Lung (tissue), 12 donors: ENCODE measurements around the gene GGN. TPM values are rescaled to one million over a fixed set of nuclear protein-coding genes. Genes with fewer than 3 reads are reported as not detected.
"Not testable (repeated sequence)": the region's sequence is repeated elsewhere in the genome, so short reads cannot be mapped to it uniquely, and the experiment has no call there.

Experiments used
- ATAC-seq: fragments of 200-7000 bp; cut with Tn5 transposase; one replicate; pipeline ENCODE4 v1.9.1; 2020; ENCODE audit warnings: moderate number of reproducible peaks; ENCODE audit not compliant: insufficient read depth, low FRiP score
- DNase-seq, 3 donors: peaks; one replicate each; pipeline ENCODE4 v3.0.0-alpha.2; 2013 to 2017
- H3K27ac ChIP-seq, 2 donors: one replicate each; pipeline ENCODE4 v1.5.1; 2013; ENCODE audit warnings: mild to moderate bottlenecking in 2 of 2, moderate library complexity in 2 of 2, control low read depth in 1 of 2, inconsistent platforms in 1 of 2, low read depth in 1 of 2, low read length in 1 of 2
- H3K27me3 ChIP-seq, 3 donors: one replicate each; pipeline ENCODE4 v1.5.1; 2013; ENCODE audit warnings: low read length in 2 of 3; ENCODE audit not compliant: control insufficient read depth in 3 of 3, insufficient read depth in 3 of 3
- H3K36me3 ChIP-seq, 4 donors: one replicate each; pipeline ENCODE4 v1.5.1; 2013; ENCODE audit warnings: low read length in 4 of 4, mild to moderate bottlenecking in 1 of 4, moderate library complexity in 1 of 4; ENCODE audit not compliant: control insufficient read depth in 4 of 4, insufficient read depth in 4 of 4
- H3K4me1 ChIP-seq, 5 donors: one replicate each; pipeline ENCODE4 v1.5.1; 2013; ENCODE audit warnings: low read length in 5 of 5, mild to moderate bottlenecking in 2 of 5, moderate library complexity in 1 of 5; ENCODE audit not compliant: control insufficient read depth in 5 of 5, insufficient read depth in 5 of 5
- H3K4me3 ChIP-seq: one replicate; pipeline ENCODE4 v1.5.1; 2013; ENCODE audit warnings: mild to moderate bottlenecking, control low read depth, moderate library complexity
- H3K9ac ChIP-seq, 2 donors: one replicate each; pipeline ENCODE4 v1.5.1; 2013; ENCODE audit warnings: low read length in 2 of 2, control low read depth in 1 of 2; ENCODE audit not compliant: insufficient read depth in 1 of 2
- H3K9me3 ChIP-seq, 4 donors: one replicate each; pipeline ENCODE4 v1.5.1; 2013; ENCODE audit warnings: low read length in 3 of 4, mild to moderate bottlenecking in 1 of 4, moderate library complexity in 1 of 4; ENCODE audit not compliant: control insufficient read depth in 4 of 4, insufficient read depth in 3 of 4
- WGBS, 2 donors: extraction: QIAGEN DNeasy Blood & Tissue Kit; methylation state at CpG; one replicate each; pipeline ENCODE4 v1.1.7; 2013; 5-methylcytosine and 5-hydroxymethylcytosine counted together
- polyA plus RNA-seq, 2 donors: library from polyadenylated mRNA; stranded (reverse); fragments of 200-250 nt; gene quantifications; one replicate each; pipeline ENCODE4 v1.2.1, GENCODE V29; 2013
- total RNA-seq, 2 donors: library from RNA; depleted of rRNA in 1 of 2; stranded (reverse); fragments of >200 nt in 1 of 2; gene quantifications; one replicate each; pipeline ENCODE4 v1.2.1, GENCODE V29; 2014 to 2021
- TF ChIP-seq, protein P1 (sequence below): IDR thresholded peaks from 2 replicates; pipeline ENCODE4 v1.5.1; 2012; ENCODE audit warnings: mild to moderate bottlenecking; ENCODE audit errors: control extremely low read depth, extremely low read depth
- donor health status: control.
- donor health status: control.
- donor health status: Bipolar disorder and iron deficiency.
- donor health status: healthy.
- donor health status: DM: yes; HTN: yes; CAD: no.

Gene GGN
- total and polyA plus RNA-seq, 4 donors, result 0.17 to 0.61 (median 0.38) TPM

DNA sequence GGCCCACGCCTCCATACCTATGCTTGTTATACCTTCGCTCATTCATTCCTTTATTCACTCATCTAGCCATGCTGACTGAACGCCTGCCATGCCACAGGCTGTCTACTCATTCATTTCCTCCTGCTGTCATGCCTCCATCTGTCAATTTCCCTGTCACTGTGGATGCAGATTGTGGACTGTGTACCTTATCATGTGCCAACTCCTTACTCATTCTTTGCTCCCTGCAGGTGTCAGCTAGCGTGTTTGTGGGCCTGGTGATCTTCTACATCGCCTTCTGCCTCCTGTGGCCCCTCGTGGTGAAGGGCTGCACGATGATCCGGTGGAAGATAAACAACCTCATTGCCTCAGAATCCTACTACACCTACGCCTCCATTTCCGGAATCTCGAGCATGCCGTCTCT is 17.5 kb downstream of the GGN start:
- Histone ChIP-seq H3K36me3 (peaks cover 0 to 4% (median 0%) of the 10 kb centered on the region in 4 donors), H3K4me3 (no peak overlapping the region), H3K9ac (no peak overlapping the region), H3K4me1 (peaks cover 0 to 2% (median 0%) of the 10 kb centered on the region in 5 donors), H3K9me3 (no peaks in the 10 kb centered on the region), H3K27me3 (peaks cover 0 to 5% (median 3%) of the 10 kb centered on the region in 3 donors), H3K27ac (no peak overlapping the region)
- ATAC-seq (no peak), DNase-seq (no peak)
- TF ChIP-seq, protein P1, sequence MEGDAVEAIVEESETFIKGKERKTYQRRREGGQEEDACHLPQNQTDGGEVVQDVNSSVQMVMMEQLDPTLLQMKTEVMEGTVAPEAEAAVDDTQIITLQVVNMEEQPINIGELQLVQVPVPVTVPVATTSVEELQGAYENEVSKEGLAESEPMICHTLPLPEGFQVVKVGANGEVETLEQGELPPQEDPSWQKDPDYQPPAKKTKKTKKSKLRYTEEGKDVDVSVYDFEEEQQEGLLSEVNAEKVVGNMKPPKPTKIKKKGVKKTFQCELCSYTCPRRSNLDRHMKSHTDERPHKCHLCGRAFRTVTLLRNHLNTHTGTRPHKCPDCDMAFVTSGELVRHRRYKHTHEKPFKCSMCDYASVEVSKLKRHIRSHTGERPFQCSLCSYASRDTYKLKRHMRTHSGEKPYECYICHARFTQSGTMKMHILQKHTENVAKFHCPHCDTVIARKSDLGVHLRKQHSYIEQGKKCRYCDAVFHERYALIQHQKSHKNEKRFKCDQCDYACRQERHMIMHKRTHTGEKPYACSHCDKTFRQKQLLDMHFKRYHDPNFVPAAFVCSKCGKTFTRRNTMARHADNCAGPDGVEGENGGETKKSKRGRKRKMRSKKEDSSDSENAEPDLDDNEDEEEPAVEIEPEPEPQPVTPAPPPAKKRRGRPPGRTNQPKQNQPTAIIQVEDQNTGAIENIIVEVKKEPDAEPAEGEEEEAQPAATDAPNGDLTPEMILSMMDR, result no peak
- WGBS, 2 donors, result 69 to 74% methylated on average over 12 of the region's 12 CpGs

DNA sequence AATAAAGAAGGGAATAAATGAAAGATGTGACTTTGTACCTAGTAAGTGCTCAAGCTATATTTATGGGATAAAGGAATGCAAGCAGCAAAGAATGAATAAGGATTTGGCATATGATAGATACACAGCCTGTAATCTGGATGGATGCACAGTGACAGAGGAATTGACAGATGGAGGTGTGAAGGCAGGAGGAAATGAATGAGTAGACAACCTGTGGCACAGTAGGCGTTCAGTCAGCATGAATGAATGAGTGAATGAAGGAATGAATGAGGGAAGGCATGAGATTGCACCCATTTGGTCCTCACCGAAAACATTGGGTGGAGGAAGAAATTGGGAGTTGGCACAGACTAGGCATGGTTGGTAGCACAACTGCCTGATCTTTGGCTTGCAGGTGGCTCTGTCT is 18.2 kb downstream of the GGN start:
- DNase-seq (no peak), ATAC-seq (no peak)
- Histone ChIP-seq H3K27ac (no peak overlapping the region), H3K4me1 (peaks cover 0 to 2% (median 0%) of the 10 kb centered on the region in 5 donors), H3K9me3 (no peaks in the 10 kb centered on the region), H3K27me3 (peaks cover 0 to 5% (median 3%) of the 10 kb centered on the region in 3 donors), H3K9ac (no peak overlapping the region), H3K36me3 (no peaks in the 10 kb centered on the region), H3K4me3 (no peak overlapping the region)
- WGBS, 2 donors, result 83 to 93% methylated on average over 2 of the region's 2 CpGs
- TF ChIP-seq, protein P1, result no peak

DNA sequence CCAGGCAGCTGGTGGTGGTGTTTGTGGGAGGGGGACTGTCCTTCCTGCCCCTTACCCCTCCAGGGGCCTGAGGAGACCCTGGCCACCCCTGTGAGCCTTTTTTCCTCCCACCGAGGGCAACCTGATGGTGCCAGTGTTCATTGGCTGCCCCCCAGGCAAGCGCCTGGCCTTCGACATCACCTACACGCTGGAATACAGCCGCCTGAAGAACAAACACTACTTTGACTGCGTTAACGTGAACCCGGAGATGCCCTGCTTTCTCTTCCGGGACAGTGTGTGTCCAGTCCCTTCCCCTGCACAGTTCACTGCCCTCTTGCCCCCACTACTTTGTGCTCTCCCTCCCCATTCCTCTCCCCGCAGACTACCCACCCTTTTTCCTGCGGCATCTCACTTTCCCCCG is 20.8 kb downstream of the GGN start:
- H3K27ac ChIP-seq, result no peak overlapping the region
- peaks cover 0 to 5% (median 3%) of the 10 kb centered on the region in 3 donors for H3K27me3 ChIP-seq
- no peaks in the 10 kb centered on the region for H3K9me3 ChIP-seq
- TF ChIP-seq, protein P1, result no peak
- H3K9ac ChIP-seq, result no peak overlapping the region
- 72 to 78% methylated on average over 12 of the region's 12 CpGs for WGBS, 2 donors
- H3K4me3 ChIP-seq, result no peak overlapping the region
- ATAC-seq (no peak), DNase-seq (no peak)
- no peaks in the 10 kb centered on the region for H3K36me3 ChIP-seq
- peaks cover 0 to 7% (median 0%) of the 10 kb centered on the region in 5 donors for H3K4me1 ChIP-seq

DNA sequence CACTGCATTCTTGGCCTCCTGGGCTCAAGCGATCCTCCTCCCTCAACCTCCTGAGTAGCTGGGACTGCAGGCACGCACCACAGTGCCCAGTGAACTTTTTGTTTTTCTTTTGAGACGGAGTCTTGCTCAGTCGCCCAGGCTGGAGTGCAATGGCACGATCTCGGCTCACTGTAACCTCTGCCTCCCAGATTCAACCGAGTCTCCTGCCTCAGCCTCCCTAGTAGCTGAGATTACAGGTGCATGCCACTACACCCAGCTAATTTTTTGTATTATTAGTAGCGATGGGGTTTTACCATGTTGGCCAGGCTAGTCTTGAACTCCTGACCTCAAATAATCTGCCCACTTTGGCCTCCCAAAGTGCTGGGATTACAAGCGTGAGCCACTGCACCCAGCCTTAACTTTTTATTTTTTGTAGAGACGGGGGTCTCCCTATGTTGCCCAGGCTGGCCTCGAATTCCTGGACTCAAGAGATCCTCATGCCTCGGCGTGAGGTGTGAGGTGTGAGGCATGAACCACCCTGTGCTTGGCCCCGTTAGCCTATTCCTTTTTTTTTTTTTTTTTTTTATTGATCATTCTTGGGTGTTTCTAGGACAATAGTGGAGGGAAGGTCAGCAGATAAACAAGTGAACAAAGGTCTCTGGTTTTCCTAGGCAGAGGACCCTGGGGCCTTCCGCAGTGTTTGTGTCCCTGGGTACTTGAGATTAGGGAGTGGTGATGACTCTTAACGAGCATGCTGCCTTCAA is 24.7 kb downstream of the GGN start:
- H3K4me1 ChIP-seq, result peaks cover 0 to 12% (median 0%) of the 10 kb centered on the region in 5 donors
- not testable (repeated sequence) for ATAC-seq, H3K27ac ChIP-seq, H3K4me3 ChIP-seq, DNase-seq, H3K9me3 ChIP-seq, H3K36me3 ChIP-seq, H3K9ac ChIP-seq
- H3K27me3 ChIP-seq, result peaks cover 0 to 25% (median 12%) of the 10 kb centered on the region in 3 donors
- 82% methylated on average over 14 of the region's 16 CpGs for WGBS, 2 donors
